Suprapubic skin (tissue), 4 donors: ENCODE data around the gene CNGB1. TPM values are rescaled to one million over a fixed set of nuclear protein-coding genes. Genes with fewer than 3 reads are reported as not detected.
"Not testable (repeated sequence)": the region's sequence is repeated elsewhere in the genome, so short reads cannot be mapped to it uniquely, and the experiment has no call there.

Experiments used
- DNase-seq, 2 donors: peaks; one replicate each; pipeline ENCODE4 v3.0.0-alpha.2; 2019; ENCODE audit warnings: low spot score in 2 of 2
- H3K27ac ChIP-seq: fragments of 200-600 bp; sonication (generic); one replicate; pipeline ENCODE4 v1.5.1; 2019
- H3K27me3 ChIP-seq: fragments of 200-600 bp; sonication (generic); one replicate; pipeline ENCODE4 v1.5.1; 2019
- H3K36me3 ChIP-seq: fragments of 200-600 bp; sonication (generic); one replicate; pipeline ENCODE4 v1.5.1; 2019
- H3K4me1 ChIP-seq: fragments of 200-600 bp; sonication (generic); one replicate; pipeline ENCODE4 v1.5.1; 2019
- H3K4me3 ChIP-seq: fragments of 200-600 bp; sonication (generic); one replicate; pipeline ENCODE4 v1.5.1; 2019; ENCODE audit warnings: mild to moderate bottlenecking
- H3K9me3 ChIP-seq: fragments of 200-600 bp; sonication (generic); one replicate; pipeline ENCODE4 v1.5.1; 2019
- CTCF ChIP-seq, 2 donors: fragments of 200-600 bp in 1 of 2; fragments of 450-650 bp in 1 of 2; sonication (generic) in 1 of 2; IDR thresholded peaks; one replicate each; pipeline ENCODE4 v1.5.1; 2016 to 2019; ENCODE audit warnings: antibody characterized with exemption in 2 of 2, mild to moderate bottlenecking in 1 of 2, moderate library complexity in 1 of 2
- EP300 ChIP-seq: sonication (generic); formaldehyde crosslinking; IDR thresholded peaks from one replicate; pipeline ENCODE4 v1.6.1; 2017; ENCODE audit warnings: antibody characterized with exemption
- POLR2A ChIP-seq, 2 donors: fragments of 450-650 bp; IDR thresholded peaks; one replicate each; pipeline ENCODE4 v1.6.1; 2017; ENCODE audit warnings: antibody characterized with exemption in 2 of 2, mild to moderate bottlenecking in 2 of 2, moderate library complexity in 2 of 2
- POLR2AphosphoS5 ChIP-seq, 3 donors: sonication (generic); formaldehyde crosslinking; IDR thresholded peaks; one replicate each; pipeline ENCODE4 v1.6.1; 2017; ENCODE audit warnings: antibody characterized with exemption in 3 of 3
- WGBS: methylation state at CpG from one replicate; pipeline ENCODE4 v1.1.5; 2018; 5-methylcytosine and 5-hydroxymethylcytosine counted together
- total RNA-seq, 4 donors: library from RNA; depleted of rRNA; stranded (reverse); fragments of >200 nt; gene quantifications; one replicate each; pipeline ENCODE4 v1.1.0, GENCODE V29; 2016

CNGB1 gene
- total RNA-seq, 4 donors from 2014 or later: 0.08 TPM; not detected in 3

GRCh38 chr16:58012481-58012880, 41.6 kb upstream of the CNGB1 start:
- no peaks in the 10 kb centered on the region for H3K9me3 ChIP-seq
- no peak overlapping the region for H3K4me3 ChIP-seq
- H3K36me3 ChIP-seq: peaks cover 50% of the 10 kb centered on the region
- H3K27ac ChIP-seq: no peak overlapping the region
- no peak for DNase-seq
- WGBS: 84% methylated on average over 8 of the region's 9 CpGs
- H3K27me3 ChIP-seq: no peaks in the 10 kb centered on the region
- H3K4me1 ChIP-seq: no peaks in the 10 kb centered on the region
- TF ChIP-seq CTCF (IDR thresholded peaks at IDR 0.05) (no peak), POLR2AphosphoS5 (IDR thresholded peaks at IDR 0.05) (no peak), EP300 (no peak), POLR2A (IDR thresholded peaks at IDR 0.05) (no peak)

- TF ChIP-seq EP300: no peak
- TF ChIP-seq POLR2AphosphoS5 (IDR thresholded peaks at IDR 0.05): no peak
- no peak for TF ChIP-seq CTCF (IDR thresholded peaks at IDR 0.05)
- no peak for TF ChIP-seq POLR2A (IDR thresholded peaks at IDR 0.05)
- Histone ChIP-seq H3K27ac (no peak overlapping the region), H3K36me3 (peaks cover 50% of the 10 kb centered on the region), H3K4me3 (no peak overlapping the region), H3K9me3 (no peaks in the 10 kb centered on the region), H3K4me1 (no peaks in the 10 kb centered on the region), H3K27me3 (no peaks in the 10 kb centered on the region)
- 87% methylated on average over 3 of the region's 3 CpGs for WGBS
- no peak for DNase-seq
Observed at GRCh38 chr16:58011652-58012051, 40.7 kb upstream of the CNGB1 start.

- Histone ChIP-seq H3K27ac (no peak overlapping the region), H3K36me3 (peaks cover 54% of the 10 kb centered on the region), H3K9me3 (no peaks in the 10 kb centered on the region), H3K4me1 (no peaks in the 10 kb centered on the region), H3K27me3 (no peaks in the 10 kb centered on the region), H3K4me3 (no peak overlapping the region)
- DNase-seq: no peak
- TF ChIP-seq EP300 (no peak), POLR2AphosphoS5 (IDR thresholded peaks at IDR 0.05) (no peak), CTCF (IDR thresholded peaks at IDR 0.05) (no peak), POLR2A (IDR thresholded peaks at IDR 0.05) (no peak)
- 86% methylated on average over 3 of the region's 3 CpGs for WGBS
Observed at GRCh38 chr16:58010886-58011285, 40.0 kb upstream of the CNGB1 start.

GRCh38 chr16:58009856-58010416, 39.0 kb upstream of the CNGB1 start:
- H3K27ac ChIP-seq: no peak overlapping the region
- no peak for TF ChIP-seq CTCF (IDR thresholded peaks at IDR 0.05)
- TF ChIP-seq POLR2A (IDR thresholded peaks at IDR 0.05): no peak
- TF ChIP-seq POLR2AphosphoS5 (IDR thresholded peaks at IDR 0.05): no peak
- no peak for TF ChIP-seq EP300
- peaks cover 3% of the 10 kb centered on the region for H3K4me1 ChIP-seq
- DNase-seq: no peak
- no peaks in the 10 kb centered on the region for H3K9me3 ChIP-seq
- 86% methylated on average over 11 of the region's 11 CpGs for WGBS
- H3K36me3 ChIP-seq: peaks cover 46% of the 10 kb centered on the region
- H3K4me3 ChIP-seq: no peak overlapping the region
- H3K27me3 ChIP-seq: no peaks in the 10 kb centered on the region

- H3K36me3 ChIP-seq, H3K4me3 ChIP-seq, DNase-seq, H3K9me3 ChIP-seq, H3K27me3 ChIP-seq, H3K27ac ChIP-seq: not testable (repeated sequence)
- peaks cover 25% of the 10 kb centered on the region for H3K4me1 ChIP-seq
- WGBS: 85% methylated on average over 12 of the region's 12 CpGs
Observed at GRCh38 chr16:58004736-58005135, 33.8 kb upstream of the CNGB1 start.

- Histone ChIP-seq H3K36me3 (peaks cover 5% of the 10 kb centered on the region), H3K27ac (no peak overlapping the region), H3K4me3 (no peak overlapping the region), H3K4me1 (peaks cover 42% of the 10 kb centered on the region), H3K9me3 (no peaks in the 10 kb centered on the region), H3K27me3 (no peaks in the 10 kb centered on the region)
- DNase-seq: no peak
- 97% methylated on average over 5 of the region's 5 CpGs for WGBS
- TF ChIP-seq POLR2A (IDR thresholded peaks at IDR 0.05) (no peak), POLR2AphosphoS5 (IDR thresholded peaks at IDR 0.05) (no peak), EP300 (no peak), CTCF (IDR thresholded peaks at IDR 0.05) (no peak)
Observed at GRCh38 chr16:58002936-58003335, 32.0 kb upstream of the CNGB1 start.
